ENCODE data around the gene ADAMTS19. TPM values are rescaled to one million over a fixed set of nuclear protein-coding genes. Genes with fewer than 3 reads are reported as not detected.
A peak's percentile ranks its signal among the peaks of the same experiment; 100 is the strongest.

Gene ADAMTS19
- total RNA-seq, 1 experiment from 2014 or later, result not detected

DNA sequence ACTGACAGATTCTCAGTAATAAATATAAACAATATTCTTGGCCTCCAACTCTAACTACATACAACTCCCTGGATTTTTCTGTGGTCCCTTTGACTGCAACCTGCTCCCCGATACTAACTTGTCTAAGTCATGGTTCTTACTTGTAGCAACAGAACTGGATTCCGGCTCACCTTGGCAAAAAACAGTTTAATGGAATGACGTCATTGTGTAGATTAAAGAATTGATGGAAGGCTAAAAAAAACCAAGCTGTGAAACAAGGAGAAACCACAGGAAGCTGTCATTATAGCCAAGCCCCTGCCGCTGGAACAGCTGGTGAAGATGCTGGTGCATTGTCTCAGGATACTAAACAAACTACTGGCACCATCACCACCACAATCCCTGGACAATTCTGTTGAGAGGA, 11.4 kb upstream of the ADAMTS19 start:
- Histone ChIP-seq H3K27ac (no peak overlapping the region), H3K4me1 (replicated peaks) (no peaks in the 10 kb centered on the region), H3K36me3 (no peaks in the 10 kb centered on the region), H3K9me3 (replicated peaks) (no peaks in the 10 kb centered on the region), H3K27me3 (replicated peaks) (no peaks in the 10 kb centered on the region; the same call in 1 of the 2 replicates), H3K4me3 (no peak overlapping the region)
- no peak for DNase-seq (ENCODE audit: low read depth in 1 of 2, low spot score in 2 of 2)

- Histone ChIP-seq H3K36me3 (no peaks in the 10 kb centered on the region), H3K9me3 (replicated peaks) (no peaks in the 10 kb centered on the region), H3K4me3 (no peak overlapping the region), H3K4me1 (replicated peaks) (no peaks in the 10 kb centered on the region), H3K27me3 (replicated peaks) (peaks cover 22% of the 10 kb centered on the region), H3K27ac (no peak overlapping the region)
- DNase-seq (ENCODE audit: low read depth in 1 of 2, low spot score in 2 of 2), result no peak
These were observed 5.6 kb upstream of the ADAMTS19 start for GRCh38 chr5:129454461-129454860.

GRCh38 chr5:129459450-129459776, 685 bp upstream of the ADAMTS19 start:
- Histone ChIP-seq H3K27me3 (replicated peaks) (peaks cover 58% of the 10 kb centered on the region), H3K4me1 (replicated peaks) (peaks cover 9% of the 10 kb centered on the region), H3K36me3 (no peaks in the 10 kb centered on the region), H3K4me3 (no peak overlapping the region), H3K27ac (no peak overlapping the region), H3K9me3 (replicated peaks) (no peaks in the 10 kb centered on the region; the same call in 1 of the 2 replicates)
- no peak for DNase-seq (ENCODE audit: low read depth in 1 of 2, low spot score in 2 of 2)

GRCh38 chr5:129460672-129460935, 506 bp downstream of the ADAMTS19 start:
- no peaks in the 10 kb centered on the region for H3K36me3 ChIP-seq
- DNase-seq (ENCODE audit: low read depth in 1 of 2, low spot score in 2 of 2), result peak in 1 of 2 experiments; percentile 16
- peaks cover 9% of the 10 kb centered on the region for H3K4me1 ChIP-seq (replicated peaks)
- H3K27ac ChIP-seq, result no peak overlapping the region
- H3K9me3 ChIP-seq (replicated peaks), result no peaks in the 10 kb centered on the region; the same call in 1 of the 2 replicates
- H3K4me3 ChIP-seq, result no peak overlapping the region
- H3K27me3 ChIP-seq (replicated peaks), result peaks cover 58% of the 10 kb centered on the region

DNA sequence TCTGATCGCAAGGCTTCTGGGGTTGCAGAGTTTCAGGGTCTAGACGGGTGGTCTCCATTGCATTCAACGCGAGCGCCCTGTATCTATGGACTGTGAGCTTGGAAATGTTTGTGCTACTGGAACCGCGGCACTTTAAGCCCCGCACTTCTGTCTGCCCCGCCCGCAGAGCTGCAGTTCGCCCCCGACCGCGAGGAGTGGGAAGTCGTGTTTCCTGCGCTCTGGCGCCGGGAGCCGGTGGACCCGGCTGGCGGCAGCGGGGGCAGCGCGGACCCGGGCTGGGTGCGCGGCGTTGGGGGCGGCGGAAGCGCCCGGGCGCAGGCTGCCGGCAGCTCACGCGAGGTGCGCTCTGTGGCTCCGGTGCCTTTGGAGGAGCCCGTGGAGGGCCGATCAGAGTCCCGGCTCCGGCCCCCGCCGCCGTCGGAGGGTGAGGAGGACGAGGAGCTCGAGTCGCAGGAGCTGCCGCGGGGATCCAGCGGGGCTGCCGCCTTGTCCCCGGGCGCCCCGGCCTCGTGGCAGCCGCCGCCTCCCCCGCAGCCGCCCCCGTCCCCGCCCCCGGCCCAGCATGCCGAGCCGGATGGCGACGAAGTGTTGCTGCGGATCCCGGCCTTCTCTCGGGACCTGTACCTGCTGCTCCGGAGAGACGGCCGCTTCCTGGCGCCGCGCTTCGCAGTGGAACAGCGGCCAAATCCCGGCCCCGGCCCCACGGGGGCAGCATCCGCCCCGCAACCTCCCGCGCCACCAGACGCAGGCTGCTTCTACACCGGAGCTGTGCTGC, 1.0 kb downstream of the ADAMTS19 start:
- Histone ChIP-seq H3K27me3 (replicated peaks) (peaks cover 58% of the 10 kb centered on the region), H3K27ac (no peak overlapping the region), H3K36me3 (no peaks in the 10 kb centered on the region), H3K4me3 (no peak overlapping the region), H3K4me1 (replicated peaks) (peaks cover 9% of the 10 kb centered on the region), H3K9me3 (replicated peaks) (no peaks in the 10 kb centered on the region; the same call in 1 of the 2 replicates)
- peak in 1 of 2 experiments; percentile 51 for DNase-seq (ENCODE audit: low read depth in 1 of 2, low spot score in 2 of 2)

- no peak overlapping the region for H3K27ac ChIP-seq
- H3K9me3 ChIP-seq (replicated peaks), result no peaks in the 10 kb centered on the region; the same call in 1 of the 2 replicates
- no peak for DNase-seq (ENCODE audit: low read depth in 1 of 2, low spot score in 2 of 2)
- peaks cover 58% of the 10 kb centered on the region for H3K27me3 ChIP-seq (replicated peaks)
- H3K4me3 ChIP-seq, result no peak overlapping the region
- no peaks in the 10 kb centered on the region for H3K36me3 ChIP-seq
- H3K4me1 ChIP-seq (replicated peaks), result peaks cover 9% of the 10 kb centered on the region
These were observed 1.7 kb downstream of the ADAMTS19 start for GRCh38 chr5:129461711-129462332.

- no peak for DNase-seq (ENCODE audit: low read depth in 1 of 2, low spot score in 2 of 2)
- Histone ChIP-seq H3K27ac (no peak overlapping the region), H3K36me3 (no peaks in the 10 kb centered on the region), H3K27me3 (replicated peaks) (peaks cover 27% of the 10 kb centered on the region), H3K4me1 (replicated peaks) (peaks cover 3% of the 10 kb centered on the region; the same call in 1 of the 2 replicates), H3K9me3 (replicated peaks) (no peaks in the 10 kb centered on the region; the same call in 1 of the 2 replicates), H3K4me3 (no peak overlapping the region)
These were observed 5.8 kb downstream of the ADAMTS19 start for GRCh38 chr5:129465776-129466344.

DNA sequence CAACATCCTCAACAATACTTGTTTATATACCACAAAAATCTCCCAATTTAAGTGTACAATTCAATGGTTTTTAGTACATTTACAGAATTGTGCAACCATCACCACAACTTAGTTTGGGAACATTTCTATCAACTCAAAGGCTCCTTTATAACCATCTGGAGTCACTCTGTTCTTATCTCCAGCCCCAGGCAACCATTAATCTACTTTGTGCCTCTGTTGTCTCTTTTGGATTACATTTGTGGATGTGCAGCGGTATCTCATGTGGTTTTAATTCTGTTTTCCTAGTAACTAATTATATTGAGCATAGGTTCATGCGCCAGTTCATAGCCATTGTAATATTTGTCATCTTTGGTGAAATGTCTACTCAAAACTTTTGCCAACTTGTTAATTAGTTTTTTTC, 14.4 kb downstream of the ADAMTS19 start:
- H3K36me3 ChIP-seq, result no peaks in the 10 kb centered on the region
- no peak overlapping the region for H3K27ac ChIP-seq
- DNase-seq (ENCODE audit: low read depth in 1 of 2, low spot score in 2 of 2), result no peak
- H3K27me3 ChIP-seq (replicated peaks), result no peaks in the 10 kb centered on the region
- H3K9me3 ChIP-seq (replicated peaks), result no peaks in the 10 kb centered on the region
- H3K4me3 ChIP-seq, result no peak overlapping the region
- H3K4me1 ChIP-seq (replicated peaks), result no peaks in the 10 kb centered on the region

GRCh38 chr5:129476751-129477150, 16.7 kb downstream of the ADAMTS19 start:
- Histone ChIP-seq H3K4me3 (no peak overlapping the region), H3K27ac (no peak overlapping the region), H3K4me1 (replicated peaks) (no peaks in the 10 kb centered on the region), H3K36me3 (no peaks in the 10 kb centered on the region), H3K9me3 (replicated peaks) (no peaks in the 10 kb centered on the region), H3K27me3 (replicated peaks) (no peaks in the 10 kb centered on the region)
- no peak for DNase-seq (ENCODE audit: low read depth in 1 of 2, low spot score in 2 of 2)

DNA sequence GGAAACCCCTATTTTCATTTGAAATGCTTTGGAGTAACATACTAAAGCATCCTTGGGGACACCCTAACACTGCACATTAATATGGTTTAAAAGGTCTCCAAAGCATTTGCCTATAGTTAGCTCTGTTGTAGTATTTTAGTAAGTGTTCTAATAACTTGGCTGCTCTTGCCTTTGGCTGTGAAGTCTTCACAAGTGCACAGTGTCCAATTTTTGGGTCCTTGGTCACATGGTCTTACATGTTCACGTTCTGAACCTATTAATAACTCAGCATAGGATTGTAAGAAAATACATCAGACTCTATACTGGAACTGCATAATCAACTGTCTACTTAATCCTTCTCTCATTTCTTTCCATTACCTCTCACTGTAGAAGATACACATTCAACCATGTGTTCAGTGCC, 17.4 kb downstream of the ADAMTS19 start:
- Histone ChIP-seq H3K27me3 (replicated peaks) (no peaks in the 10 kb centered on the region), H3K4me1 (replicated peaks) (no peaks in the 10 kb centered on the region), H3K36me3 (no peaks in the 10 kb centered on the region), H3K27ac (no peak overlapping the region), H3K9me3 (replicated peaks) (no peaks in the 10 kb centered on the region), H3K4me3 (no peak overlapping the region)
- DNase-seq (ENCODE audit: low read depth in 1 of 2, low spot score in 2 of 2), result no peak

DNA sequence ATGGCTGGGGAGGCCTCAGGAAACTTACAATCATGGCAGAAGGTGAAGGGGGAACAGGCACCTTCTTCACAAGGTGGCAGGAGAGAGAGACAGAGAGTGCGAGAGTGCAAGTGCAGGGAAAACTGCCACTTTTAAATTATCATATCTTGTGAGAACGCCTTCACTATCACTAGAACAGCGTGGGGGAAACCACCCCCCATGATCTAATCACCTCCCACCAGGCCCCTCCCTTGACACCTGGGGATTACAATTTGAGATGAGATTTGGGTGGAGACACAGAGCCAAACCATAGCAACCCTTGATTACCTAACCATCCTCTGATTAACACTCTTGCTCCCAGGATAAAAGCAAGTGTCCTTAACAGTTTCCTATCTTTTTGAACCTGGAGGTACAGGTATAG, 21.1 kb downstream of the ADAMTS19 start:
- H3K4me1 ChIP-seq (replicated peaks), result no peaks in the 10 kb centered on the region
- no peak overlapping the region for H3K27ac ChIP-seq
- no peaks in the 10 kb centered on the region for H3K9me3 ChIP-seq (replicated peaks)
- H3K27me3 ChIP-seq (replicated peaks), result no peaks in the 10 kb centered on the region
- DNase-seq (ENCODE audit: low read depth in 1 of 2, low spot score in 2 of 2), result no peak
- no peak overlapping the region for H3K4me3 ChIP-seq
- H3K36me3 ChIP-seq, result no peaks in the 10 kb centered on the region

DNA sequence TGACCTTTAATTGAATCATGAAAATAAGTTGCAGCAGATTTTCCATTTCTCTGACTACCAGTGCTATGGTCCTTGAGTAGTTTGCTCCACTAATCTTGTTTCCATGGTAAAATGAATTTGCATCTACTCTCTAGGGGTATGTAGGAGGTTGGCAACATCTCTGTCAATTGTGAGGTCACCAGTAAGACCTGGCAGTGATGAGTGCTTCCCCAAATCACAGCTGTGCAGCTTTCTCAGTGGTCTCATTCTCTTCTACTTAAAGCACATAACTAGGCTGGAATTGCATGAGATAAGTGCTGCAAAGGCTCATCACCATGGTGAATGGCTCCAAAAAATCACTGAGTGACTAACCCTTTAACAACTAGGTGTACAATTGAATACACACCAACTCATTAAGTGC, 36.3 kb downstream of the ADAMTS19 start:
- Histone ChIP-seq H3K4me3 (no peak overlapping the region), H3K9me3 (replicated peaks) (no peaks in the 10 kb centered on the region), H3K4me1 (replicated peaks) (no peaks in the 10 kb centered on the region), H3K27me3 (replicated peaks) (no peaks in the 10 kb centered on the region), H3K36me3 (no peaks in the 10 kb centered on the region), H3K27ac (no peak overlapping the region)
- no peak for DNase-seq (ENCODE audit: low read depth in 1 of 2, low spot score in 2 of 2)

- Histone ChIP-seq H3K9me3 (replicated peaks) (no peaks in the 10 kb centered on the region), H3K36me3 (no peaks in the 10 kb centered on the region), H3K27me3 (replicated peaks) (no peaks in the 10 kb centered on the region), H3K27ac (no peak overlapping the region), H3K4me1 (replicated peaks) (no peaks in the 10 kb centered on the region), H3K4me3 (no peak overlapping the region)
- DNase-seq (ENCODE audit: low read depth in 1 of 2, low spot score in 2 of 2), result no peak
These were observed 36.9 kb downstream of the ADAMTS19 start for GRCh38 chr5:129496864-129497595.

Measured in SJSA1 (cell line).